ENCODE results near the gene ZNF738. TPM values are rescaled to one million over a fixed set of nuclear protein-coding genes. Genes with fewer than 3 reads are reported as not detected.
A peak's percentile ranks its signal among the peaks of the same experiment; 100 is the strongest.

Gene ZNF738
- polyA plus RNA-seq, 1 donor from 2014 or later = 159 TPM

GRCh38 chr19:21328406-21328805 is 30.4 kb upstream of the ZNF738 start:
- H3K79me2 ChIP-seq (replicated peaks; ENCODE audit: insufficient read depth, low read length) = peaks cover 49% of the 10 kb centered on the region
- TF ChIP-seq MXI1 (conservative IDR thresholded peaks at IDR 0.05; ENCODE audit: poor library complexity, severe bottlenecking) = no peak
- no peak for TF ChIP-seq POLR2AphosphoS5 (IDR thresholded peaks at IDR 0.05)
- TF ChIP-seq EP300 (conservative IDR thresholded peaks at IDR 0.05; ENCODE audit: poor library complexity, severe bottlenecking) = no peak
- TF ChIP-seq REST (IDR thresholded peaks at IDR 0.05; ENCODE audit: borderline replicate concordance) = no peak
- TF ChIP-seq CTCF (IDR thresholded peaks at IDR 0.05; ENCODE audit: poor library complexity, severe bottlenecking) = no peak
- TF ChIP-seq RAD21 (conservative IDR thresholded peaks at IDR 0.05) = no peak
- TF ChIP-seq EZH2 (IDR thresholded peaks at IDR 0.05; ENCODE audit: borderline replicate concordance, insufficient read depth, low read length, poor library complexity, severe bottlenecking) = no peak
- no peak for TF ChIP-seq TAF1 (IDR thresholded peaks at IDR 0.05; ENCODE audit: low read depth)
- TF ChIP-seq SMC3 (conservative IDR thresholded peaks at IDR 0.05; ENCODE audit: poor library complexity) = no peak
- no peaks in the 10 kb centered on the region for H3K27me3 ChIP-seq (ENCODE audit: insufficient read depth, low read depth, low read length)
- peaks cover 7% of the 10 kb centered on the region for H3F3A ChIP-seq (ENCODE audit: insufficient read depth, low read length, poor library complexity, severe bottlenecking)
- no peaks in the 10 kb centered on the region for H4K20me1 ChIP-seq (ENCODE audit: insufficient read depth)
- H3K9ac ChIP-seq (ENCODE audit: low read length) = peak overlapping the region; percentile 99
- H3K9me2 ChIP-seq (ENCODE audit: insufficient read depth, low read length) = no peaks in the 10 kb centered on the region
- peaks cover 9% of the 10 kb centered on the region for H3K9me3 ChIP-seq (ENCODE audit: low read length)
- H3K36me3 ChIP-seq (ENCODE audit: insufficient read depth, low read length) = no peaks in the 10 kb centered on the region
- H3K4me3 ChIP-seq (ENCODE audit: low read length) = peak overlapping the region; percentile 83
- H2AFZ ChIP-seq (ENCODE audit: low read depth, low read length) = peak overlapping the region; percentile 97
- H3K27ac ChIP-seq (ENCODE audit: low read length) = peak overlapping the region; percentile 100
- peak overlapping the region; percentile 92 for H3K4me2 ChIP-seq (ENCODE audit: low read length)

- Histone ChIP-seq H3K9ac (ENCODE audit: low read length) (peak within 1 kb of the TSS; percentile 99), H3K27me3 (ENCODE audit: insufficient read depth, low read depth, low read length) (no peaks in the 10 kb centered on the region), H4K20me1 (ENCODE audit: insufficient read depth) (no peaks in the 10 kb centered on the region), H3K79me2 (replicated peaks; ENCODE audit: insufficient read depth, low read length) (peaks cover 44% of the 10 kb centered on the region), H3F3A (ENCODE audit: insufficient read depth, low read length, poor library complexity, severe bottlenecking) (peaks cover 7% of the 10 kb centered on the region), H3K4me3 (ENCODE audit: low read length) (peak within 1 kb of the TSS; percentile 83), H2AFZ (ENCODE audit: low read depth, low read length) (peak within 1 kb of the TSS; percentile 97), H3K36me3 (ENCODE audit: insufficient read depth, low read length) (no peaks in the 10 kb centered on the region), H3K9me2 (ENCODE audit: insufficient read depth, low read length) (no peaks in the 10 kb centered on the region), H3K4me2 (ENCODE audit: low read length) (peak within 1 kb of the TSS; percentile 92), H3K9me3 (ENCODE audit: low read length) (peaks cover 9% of the 10 kb centered on the region), H3K27ac (ENCODE audit: low read length) (peak within 1 kb of the TSS; percentile 100)
- TF ChIP-seq POLR2AphosphoS5 (IDR thresholded peaks at IDR 0.05) = peak; percentile 96
- peak; percentile 41 for TF ChIP-seq EP300 (conservative IDR thresholded peaks at IDR 0.05; ENCODE audit: poor library complexity, severe bottlenecking)
- no peak for TF ChIP-seq EZH2 (IDR thresholded peaks at IDR 0.05; ENCODE audit: borderline replicate concordance, insufficient read depth, low read length, poor library complexity, severe bottlenecking)
- no peak for TF ChIP-seq SMC3 (conservative IDR thresholded peaks at IDR 0.05; ENCODE audit: poor library complexity)
- peak; percentile 31 for TF ChIP-seq RAD21 (conservative IDR thresholded peaks at IDR 0.05)
- peak; percentile 12 for TF ChIP-seq CTCF (IDR thresholded peaks at IDR 0.05; ENCODE audit: poor library complexity, severe bottlenecking)
- peak; percentile 96 for TF ChIP-seq TAF1 (IDR thresholded peaks at IDR 0.05; ENCODE audit: low read depth)
- peak; percentile 57 for TF ChIP-seq MXI1 (conservative IDR thresholded peaks at IDR 0.05; ENCODE audit: poor library complexity, severe bottlenecking)
- TF ChIP-seq REST (IDR thresholded peaks at IDR 0.05; ENCODE audit: borderline replicate concordance) = peak; percentile 95
Measured at GRCh38 chr19:21328885-21329605, 29.8 kb upstream of the ZNF738 start, which contains the start of gene ZNF708. Gene ZNF708, minus strand, starts transcription at chr19:21329410. Its CDS starts 198 bp downstream, at chr19:21329212.

All from neural cell (in vitro differentiated cells).